HCT116 (cell line): Measurements from ENCODE around the gene HNMT. TPM values are rescaled to one million over a fixed set of nuclear protein-coding genes. Genes with fewer than 3 reads are reported as not detected.

Experiments used
- ATAC-seq: fragments of 200-7000 bp; cut with Tn5 transposase; 2 replicates; pipeline ENCODE4 v1.9.1; 2020; ENCODE audit warnings: mild to moderate bottlenecking, moderate library complexity
- BruUV-seq: library from RNA; stranded (reverse); fragments of 400-500 nt; replicated peaks from 2 replicates; lab custom pipeline; 2021; lab: Mats Ljungman, UMichigan
- CTCF ChIA-PET: fragments of 300-600 bp; sonication (Branson Sonifier 250); formaldehyde crosslinking; loops from one replicate; lab custom pipeline; 2021; ENCODE audit warnings: antibody characterized with exemption; lab: Charles Lee
- POLR2A ChIA-PET: fragments of 300-600, 350-600 bp; sonication (Branson Sonifier 250); formaldehyde crosslinking; loops from one replicate; lab custom pipeline; 2021; ENCODE audit warnings: antibody characterized with exemption; lab: Charles Lee
- RAD21 ChIA-PET, 2 experiments: fragments of 300-600 bp; sonication (Branson Sonifier 250); formaldehyde crosslinking; loops; one replicate each; lab custom pipeline; 2023; ENCODE audit warnings: low total read pairs in 2 of 2; ENCODE audit not compliant: uncharacterized antibody in 2 of 2, unreplicated experiment in 2 of 2, low non-redundant PET in 1 of 2; lab: Charles Lee
- DNase-seq: peaks from one replicate; pipeline ENCODE4 v3.0.0-alpha.2; 2010; ENCODE audit warnings: low read depth, low spot score
- H2AFZ ChIP-seq: fragments of 200-600 bp; shearing (Covaris generic), sonication (generic); 2 replicates; pipeline ENCODE4 v1.6.1; 2017; ENCODE audit warnings: low read depth, mixed run types, mixed read lengths, antibody characterized with exemption, low read length; ENCODE audit not compliant: poor library complexity, severe bottlenecking
- H3K27ac ChIP-seq: 2 replicates; pipeline ENCODE4 v1.5.1; 2012; ENCODE audit warnings: low read depth, low read length
- H3K27me3 ChIP-seq: fragments of 200-600 bp; sonication (generic); 2 replicates; pipeline ENCODE4 v1.6.1; 2016; ENCODE audit warnings: mixed run types, low read length, mixed read lengths; ENCODE audit not compliant: insufficient read depth
- H3K36me3 ChIP-seq, 2 experiments: fragments of 200-500 bp in 1 of 2; fragments of 200-600 bp in 1 of 2; sonication (Bioruptor generic) in 1 of 2; sonication (generic) in 1 of 2; 2 replicates each; pipeline versions ENCODE4 v1.5.1 to v1.6.1; 2014 to 2016; ENCODE audit warnings: low read length in 2 of 2, inconsistent platforms in 1 of 2, mixed read lengths in 1 of 2, mixed run types in 1 of 2; ENCODE audit not compliant: insufficient read depth in 2 of 2, control insufficient read depth in 1 of 2
- H3K4me1 ChIP-seq, 2 experiments: fragments of 200-600 bp in 1 of 2; sonication (generic) in 1 of 2; 2 replicates each; pipeline versions ENCODE4 v1.5.1 to v1.6.1; 2012 to 2017; ENCODE audit warnings: low read length in 2 of 2, inconsistent platforms in 1 of 2, mild to moderate bottlenecking in 1 of 2, mixed read lengths in 1 of 2, mixed run types in 1 of 2, moderate library complexity in 1 of 2; ENCODE audit not compliant: insufficient read depth in 2 of 2, control insufficient read depth in 1 of 2
- H3K4me2 ChIP-seq: fragments of 200-600 bp; sonication (generic); 2 replicates; pipeline ENCODE4 v1.6.1; 2017; ENCODE audit warnings: mixed run types, low read length, mixed read lengths
- H3K4me3 ChIP-seq, 2 experiments: fragments of 200-600 bp in 1 of 2; sonication (generic) in 1 of 2; replicated peaks in 1 of 2; 2 replicates each; pipeline ENCODE4 v1.5.1; 2011 to 2016; ENCODE audit warnings: low read length in 2 of 2, control low read depth in 1 of 2, low read depth in 1 of 2, mild to moderate bottlenecking in 1 of 2, mixed read lengths in 1 of 2, mixed run types in 1 of 2
- H3K79me2 ChIP-seq: fragments of 200-600 bp; sonication (generic); 2 replicates; pipeline ENCODE4 v1.6.1; 2017; ENCODE audit warnings: mild to moderate bottlenecking, mixed run types, low read length, moderate library complexity, mixed read lengths; ENCODE audit not compliant: insufficient read depth
- H3K9ac ChIP-seq: fragments of 200-600 bp; sonication (generic); 2 replicates; pipeline ENCODE4 v1.6.1; 2016; ENCODE audit warnings: low read length, mixed read lengths
- H3K9me2 ChIP-seq: fragments of 200-600 bp; sonication (generic), shearing (Covaris generic); 2 replicates; pipeline ENCODE4 v1.6.1; 2017; ENCODE audit warnings: mixed run types, mild to moderate bottlenecking, moderate library complexity; ENCODE audit not compliant: insufficient read depth
- H3K9me3 ChIP-seq, 2 experiments: fragments of 200-500 bp in 1 of 2; fragments of 200-600 bp in 1 of 2; sonication (Bioruptor generic) in 1 of 2; sonication (generic) in 1 of 2; 2 replicates each; pipeline ENCODE4 v1.6.1; 2014 to 2017; ENCODE audit warnings: low read length in 2 of 2, mixed read lengths in 2 of 2, inconsistent platforms in 1 of 2, low read depth in 1 of 2, mild to moderate bottlenecking in 1 of 2, mixed run types in 1 of 2, moderate library complexity in 1 of 2; ENCODE audit not compliant: control insufficient read depth in 1 of 2, insufficient read depth in 1 of 2
- H4K20me1 ChIP-seq: fragments of 200-600 bp; sonication (generic), shearing (Covaris generic); 2 replicates; pipeline ENCODE4 v1.6.1; 2017; ENCODE audit warnings: mixed run types, mild to moderate bottlenecking, moderate library complexity; ENCODE audit not compliant: insufficient read depth
- ATF3 ChIP-seq: IDR thresholded peaks from 2 replicates; pipeline ENCODE4 v1.6.1; 2012
- CBX3 ChIP-seq: IDR thresholded peaks from 2 replicates; pipeline ENCODE4 v1.6.1; 2012; ENCODE audit warnings: low read depth
- CEBPB ChIP-seq: IDR thresholded peaks from 2 replicates; pipeline ENCODE4 v1.6.1; 2012; ENCODE audit warnings: low read depth
- EZH2phosphoT487 ChIP-seq: fragments of 200-600 bp; IDR thresholded peaks from 2 replicates; pipeline ENCODE4 v1.6.1; 2018; ENCODE audit warnings: antibody characterized with exemption, borderline replicate concordance
- POLR2A ChIP-seq: IDR thresholded peaks from 2 replicates; pipeline ENCODE4 v1.7.0; 2011; ENCODE audit warnings: borderline replicate concordance; ENCODE audit not compliant: insufficient read depth, insufficient read length; ENCODE audit errors: extremely low read depth
- SP1 ChIP-seq: IDR thresholded peaks from 2 replicates; pipeline ENCODE4 v1.6.1; 2012; ENCODE audit warnings: low read depth
- TCF7L2 ChIP-seq: IDR thresholded peaks from 2 replicates; pipeline ENCODE4 v1.7.0; 2011; ENCODE audit warnings: borderline replicate concordance, inconsistent platforms; ENCODE audit not compliant: insufficient read depth, insufficient read length; ENCODE audit errors: extremely low read depth
- ZFX ChIP-seq: fragments of 450-650 bp; IDR thresholded peaks from 2 replicates; pipeline ENCODE4 v1.6.1; 2017
- intact Hi-C: fragments of 100-400 bp; cut with micrococcal nuclease; formaldehyde crosslinking; loops from 2 replicates; pipeline ENCODE4 v1.10.0; 2022
- total RNA-seq: library from RNA; stranded (reverse); gene quantifications from one replicate; pipeline ENCODE4 v1.2.1, GENCODE V29; 2021; ENCODE audit not compliant: unreplicated experiment

The HNMT gene
- total RNA-seq, 1 experiment from 2014 or later, result not detected

GRCh38 chr2:138063181-138063580, 98.9 kb downstream of the HNMT start:
- H3K9ac ChIP-seq, result no peak overlapping the region
- intact Hi-C loops, result no loop called here
- no peak for DNase-seq
- no peaks in the 10 kb centered on the region for H3K27me3 ChIP-seq
- ChIA-PET CTCF (interaction anchor here (0.6 kb wide), 1 partner anchor 152 kb away, joined by 4 read pairs; no protein-coding TSS in a partner anchor), POLR2A (no interaction called here), RAD21 (no interaction called here)
- H3K4me2 ChIP-seq, result no peak overlapping the region
- no peak for ATAC-seq
- H2AFZ ChIP-seq, result no peak overlapping the region
- H3K9me3 ChIP-seq, result no peaks in the 10 kb centered on the region
- no peak overlapping the region for H3K4me3 ChIP-seq
- no TSS peak for BruUV-seq
- H3K4me1 ChIP-seq, result peaks cover 0 to 4% of the 10 kb centered on the region in 2 experiments; a peak in 1 of 4 replicates
- H3K79me2 ChIP-seq, result no peaks in the 10 kb centered on the region
- no peak overlapping the region for H3K27ac ChIP-seq
- H3K36me3 ChIP-seq, result no peaks in the 10 kb centered on the region
- no peaks in the 10 kb centered on the region for H3K9me2 ChIP-seq
- TF ChIP-seq EZH2phosphoT487 (no peak), CBX3 (no peak), ATF3 (no peak), TCF7L2 (no peak), ZFX (no peak), POLR2A (no peak), CEBPB (no peak), SP1 (no peak)
- H4K20me1 ChIP-seq, result no peaks in the 10 kb centered on the region
